Panc1 (cell line): Measurements from ENCODE around the gene LINGO1. TPM values are rescaled to one million over a fixed set of nuclear protein-coding genes. Genes with fewer than 3 reads are reported as not detected.

ENCODE experiments used
- ATAC-seq: fragments of 200-7000 bp; cut with Tn5 transposase; 2 replicates; pipeline ENCODE4 v1.9.1; 2020; ENCODE audit warnings: mild to moderate bottlenecking, moderate library complexity
- BruUV-seq: library from RNA; stranded (reverse); fragments of 400-500 nt; replicated peaks from 2 replicates; lab custom pipeline; 2021; lab: Mats Ljungman, UMichigan
- CTCF ChIA-PET: fragments of 300-600 bp; sonication (Branson Sonifier 250); formaldehyde crosslinking; loops from one replicate; lab custom pipeline; 2022; ENCODE audit warnings: antibody characterized with exemption; lab: Charles Lee
- POLR2A ChIA-PET: fragments of 300-600 bp; sonication (Branson Sonifier 250); formaldehyde crosslinking; loops from one replicate; lab custom pipeline; 2022; ENCODE audit warnings: antibody characterized with exemption; lab: Charles Lee
- DNase-seq: peaks from one replicate; pipeline ENCODE4 v3.0.0-alpha.2; 2010; ENCODE audit warnings: low read depth, low spot score
- H3K27ac ChIP-seq: 2 replicates; pipeline ENCODE4 v1.5.1; 2011; ENCODE audit warnings: mild to moderate bottlenecking, low read length, inconsistent platforms
- H3K27me3 ChIP-seq: fragments of 200-500 bp; sonication (Bioruptor generic); 2 replicates; pipeline ENCODE4 v1.6.0; 2014; ENCODE audit warnings: low read length, inconsistent platforms; ENCODE audit not compliant: control insufficient read depth, insufficient read depth
- H3K36me3 ChIP-seq: fragments of 200-500 bp; sonication (Bioruptor generic); 2 replicates; pipeline ENCODE4 v1.5.1; 2014; ENCODE audit warnings: inconsistent platforms, mild to moderate bottlenecking, low read length, moderate library complexity; ENCODE audit not compliant: control insufficient read depth, insufficient read depth
- H3K4me1 ChIP-seq: 2 replicates; pipeline ENCODE4 v1.5.1; 2011; ENCODE audit warnings: inconsistent platforms, mild to moderate bottlenecking, low read length, moderate library complexity; ENCODE audit not compliant: control insufficient read depth, insufficient read depth
- H3K4me3 ChIP-seq, 2 experiments: 2 replicates each; pipeline ENCODE4 v1.5.1; 2011 to 2012; ENCODE audit warnings: low read depth in 2 of 2, low read length in 2 of 2, mild to moderate bottlenecking in 2 of 2, inconsistent platforms in 1 of 2, moderate library complexity in 1 of 2
- H3K9me3 ChIP-seq: fragments of 200-500 bp; sonication (Bioruptor generic); 2 replicates; pipeline ENCODE4 v1.5.1; 2014; ENCODE audit warnings: low read depth, mild to moderate bottlenecking, inconsistent platforms, low read length, moderate library complexity; ENCODE audit not compliant: control insufficient read depth, insufficient read depth
- CTCF ChIP-seq: fragments of 450-650 bp; IDR thresholded peaks from 2 replicates; pipeline ENCODE4 v1.5.1; 2017; ENCODE audit warnings: mild to moderate bottlenecking
- POLR2AphosphoS5 ChIP-seq: IDR thresholded peaks from 2 replicates; pipeline ENCODE4 v1.6.1; 2012; ENCODE audit warnings: mild to moderate bottlenecking, low read depth, low read length, moderate library complexity
- REST ChIP-seq, 2 experiments: IDR thresholded peaks; 2 replicates each; pipeline ENCODE4 v1.6.1; 2011 to 2012; ENCODE audit warnings: low read depth in 2 of 2, control low read depth in 1 of 2, low read length in 1 of 2, mild to moderate bottlenecking in 1 of 2, moderate library complexity in 1 of 2; ENCODE audit not compliant: insufficient read depth in 1 of 2
- SIN3A ChIP-seq: IDR thresholded peaks from 2 replicates; pipeline ENCODE4 v1.6.1; 2012; ENCODE audit warnings: low read depth, mild to moderate bottlenecking, low read length, moderate library complexity, borderline replicate concordance; ENCODE audit not compliant: insufficient read depth
- TCF7L2 ChIP-seq: IDR thresholded peaks from 2 replicates; pipeline ENCODE4 v1.6.1; 2011; ENCODE audit warnings: mild to moderate bottlenecking, low read depth, low read length, inconsistent platforms
- in situ Hi-C: cut with HindIII; loops from 2 replicates; pipeline ENCODE4 v1.10.0; 2016; ENCODE audit warnings: low sequenced_read_pairs, low pct_unique_long_range_greater_than_20kb
- intact Hi-C: fragments of 100-400 bp; cut with micrococcal nuclease; formaldehyde crosslinking; loops from one replicate; pipeline ENCODE4 v1.10.0; 2022; ENCODE audit not compliant: unreplicated experiment
- total RNA-seq: library from RNA; stranded (reverse); gene quantifications from one replicate; pipeline ENCODE4 v1.2.1, GENCODE V29; 2021; ENCODE audit not compliant: unreplicated experiment

LINGO1 gene
- total RNA-seq, 1 experiment from 2014 or later = 18.2 TPM

GRCh38 chr15:77580996-77581682 lies 51.6 kb downstream of the LINGO1 start:
- peaks cover 10% of the 10 kb centered on the region for H3K4me1 ChIP-seq
- DNase-seq (no peak), ATAC-seq (no peak)
- TF ChIP-seq POLR2AphosphoS5 = no peak
- no peak for TF ChIP-seq CTCF
- no peak for TF ChIP-seq SIN3A
- TF ChIP-seq REST (IDR thresholded peaks at IDR 0.05; ENCODE audit: insufficient read depth in 1 of 2, low read depth in 2 of 2, low read length in 1 of 2) = no peak
- TF ChIP-seq TCF7L2 = no peak
- intact Hi-C loops (no loop called here), in situ Hi-C loops (no loop called here)
- no peaks in the 10 kb centered on the region for H3K27me3 ChIP-seq
- no peak overlapping the region for H3K4me3 ChIP-seq
- POLR2A ChIA-PET = interaction anchor here (0.7 kb wide), 1 partner anchor 209 kb away, joined by 3 read pairs; no protein-coding TSS in a partner anchor
- H3K36me3 ChIP-seq = no peaks in the 10 kb centered on the region
- CTCF ChIA-PET = interaction anchor here (0.7 kb wide), 1 partner anchor 638 kb away, joined by 3 read pairs; no protein-coding TSS in a partner anchor
- BruUV-seq = no TSS peak
- no peaks in the 10 kb centered on the region for H3K9me3 ChIP-seq
- H3K27ac ChIP-seq = no peak overlapping the region

- no TSS peak for BruUV-seq
- no peak for TF ChIP-seq POLR2AphosphoS5
- H3K4me3 ChIP-seq = no peak overlapping the region
- in situ Hi-C loops (no loop called here), intact Hi-C loops (no loop called here)
- ChIA-PET POLR2A (no interaction called here), CTCF (no interaction called here)
- peaks cover 10% of the 10 kb centered on the region for H3K4me1 ChIP-seq
- no peak overlapping the region for H3K27ac ChIP-seq
- no peaks in the 10 kb centered on the region for H3K36me3 ChIP-seq
- ATAC-seq (no peak), DNase-seq (no peak)
- no peaks in the 10 kb centered on the region for H3K27me3 ChIP-seq
- no peaks in the 10 kb centered on the region for H3K9me3 ChIP-seq
Measured at GRCh38 chr15:77579498-77580188, 53.1 kb downstream of the LINGO1 start.
